ENCODE measurements around the gene SPATA32.

SPATA32 gene

GRCh38 chr17:45246861-45247428 lies 14.9 kb downstream of the SPATA32 start:
- no peak for DNase-seq (ENCODE audit: low read depth in 2 of 2)

GRCh38 chr17:45246338-45246737 lies 15.6 kb downstream of the SPATA32 start:
- no peak for DNase-seq (ENCODE audit: low read depth in 2 of 2)

GRCh38 chr17:45244725-45245656 lies 16.9 kb downstream of the SPATA32 start:
- DNase-seq (ENCODE audit: low read depth in 2 of 2) = no peak

- no peak for DNase-seq (ENCODE audit: low read depth in 2 of 2)
These were observed 18.1 kb downstream of the SPATA32 start for GRCh38 chr17:45243750-45244149.

GRCh38 chr17:45242029-45242414 lies 19.9 kb downstream of the SPATA32 start:
- no peak for DNase-seq (ENCODE audit: low read depth in 2 of 2)

GRCh38 chr17:45241328-45242028 lies 20.4 kb downstream of the SPATA32 start:
- no peak for DNase-seq (ENCODE audit: low read depth in 2 of 2)

- DNase-seq (ENCODE audit: low read depth in 2 of 2) = no peak
These were observed 21.0 kb downstream of the SPATA32 start for GRCh38 chr17:45240905-45241327.

- no peak for DNase-seq (ENCODE audit: low read depth in 2 of 2)
These were observed 23.6 kb downstream of the SPATA32 start for GRCh38 chr17:45238155-45238774.

- no peak for DNase-seq (ENCODE audit: low read depth in 2 of 2)
These were observed 24.2 kb downstream of the SPATA32 start for GRCh38 chr17:45237686-45238085.

- no peak for DNase-seq (ENCODE audit: low read depth in 2 of 2)
These were observed 25.6 kb downstream of the SPATA32 start for GRCh38 chr17:45236282-45236606.

GRCh38 chr17:45235416-45236281 lies 26.2 kb downstream of the SPATA32 start:
- DNase-seq (ENCODE audit: low read depth in 2 of 2) = peak in 1 of 2 donors; percentile 74

GRCh38 chr17:45234641-45235415 lies 27.1 kb downstream of the SPATA32 start:
- no peak for DNase-seq (ENCODE audit: low read depth in 2 of 2)

GRCh38 chr17:45233423-45233924 lies 28.4 kb downstream of the SPATA32 start:
- no peak for DNase-seq (ENCODE audit: low read depth in 2 of 2)

GRCh38 chr17:45232514-45233422 lies 29.1 kb downstream of the SPATA32 start:
- DNase-seq (ENCODE audit: low read depth in 2 of 2) = no peak

GRCh38 chr17:45231481-45232116 lies 30.3 kb downstream of the SPATA32 start:
- no peak for DNase-seq (ENCODE audit: low read depth in 2 of 2)

GRCh38 chr17:45230787-45231480 lies 31.0 kb downstream of the SPATA32 start:
- DNase-seq (ENCODE audit: low read depth in 2 of 2) = no peak

- DNase-seq (ENCODE audit: low read depth in 2 of 2) = no peak
These were observed 31.5 kb downstream of the SPATA32 start for GRCh38 chr17:45230410-45230786.

Measured in stimulated activated CD8-positive, alpha-beta memory T cell treated with anti-CD3 and anti-CD28 coated beads, Interleukin-2, amount 100 ng/mL, for 1 hour (primary cell).